22Rv1 (cell line): ENCODE data around the gene NAA16.

ENCODE experiments used
- H3K27ac ChIP-seq: fragments of 450-650 bp; 2 replicates; pipeline ENCODE4 v1.5.1; 2017
- CTCF ChIP-seq: fragments of 450-650 bp; IDR thresholded peaks from 2 replicates; pipeline ENCODE4 v1.5.1; 2017; ENCODE audit warnings: mild to moderate bottlenecking
- ZFX ChIP-seq: fragments of 450-650 bp; IDR thresholded peaks from 2 replicates; pipeline ENCODE4 v1.6.1; 2017; ENCODE audit warnings: antibody characterized with exemption, borderline replicate concordance

NAA16 gene

GRCh38 chr13:41361491-41361890 lies 50.4 kb downstream of the NAA16 start:
- no peak overlapping the region for H3K27ac ChIP-seq
- TF ChIP-seq CTCF, result no peak

GRCh38 chr13:41364043-41364442 lies 53.0 kb downstream of the NAA16 start:
- TF ChIP-seq ZFX (no peak), CTCF (no peak)
- H3K27ac ChIP-seq, result no peak overlapping the region

- TF ChIP-seq ZFX (no peak), CTCF (no peak)
- H3K27ac ChIP-seq, result no peak overlapping the region
These were observed 54.6 kb downstream of the NAA16 start for GRCh38 chr13:41365631-41366030.

- TF ChIP-seq ZFX (no peak), CTCF (no peak)
- no peak overlapping the region for H3K27ac ChIP-seq
These were observed 59.7 kb downstream of the NAA16 start for GRCh38 chr13:41370736-41371135.

- no peak for TF ChIP-seq ZFX
- TF ChIP-seq CTCF, result no peak
- H3K27ac ChIP-seq, result no peak overlapping the region
These were observed 66.4 kb downstream of the NAA16 start for GRCh38 chr13:41377446-41377845.

GRCh38 chr13:41382431-41382830 lies 71.4 kb downstream of the NAA16 start:
- no peak overlapping the region for H3K27ac ChIP-seq
- TF ChIP-seq ZFX, result no peak
- no peak for TF ChIP-seq CTCF

GRCh38 chr13:41383386-41383785 lies 72.3 kb downstream of the NAA16 start:
- TF ChIP-seq CTCF, result no peak
- TF ChIP-seq ZFX, result no peak
- H3K27ac ChIP-seq, result no peak overlapping the region
